Measurements from ENCODE around the gene SLC9A8.
"Not testable (repeated sequence)": the region's sequence is repeated elsewhere in the genome, so short reads cannot be mapped to it uniquely, and the experiment has no call there.

DNA sequence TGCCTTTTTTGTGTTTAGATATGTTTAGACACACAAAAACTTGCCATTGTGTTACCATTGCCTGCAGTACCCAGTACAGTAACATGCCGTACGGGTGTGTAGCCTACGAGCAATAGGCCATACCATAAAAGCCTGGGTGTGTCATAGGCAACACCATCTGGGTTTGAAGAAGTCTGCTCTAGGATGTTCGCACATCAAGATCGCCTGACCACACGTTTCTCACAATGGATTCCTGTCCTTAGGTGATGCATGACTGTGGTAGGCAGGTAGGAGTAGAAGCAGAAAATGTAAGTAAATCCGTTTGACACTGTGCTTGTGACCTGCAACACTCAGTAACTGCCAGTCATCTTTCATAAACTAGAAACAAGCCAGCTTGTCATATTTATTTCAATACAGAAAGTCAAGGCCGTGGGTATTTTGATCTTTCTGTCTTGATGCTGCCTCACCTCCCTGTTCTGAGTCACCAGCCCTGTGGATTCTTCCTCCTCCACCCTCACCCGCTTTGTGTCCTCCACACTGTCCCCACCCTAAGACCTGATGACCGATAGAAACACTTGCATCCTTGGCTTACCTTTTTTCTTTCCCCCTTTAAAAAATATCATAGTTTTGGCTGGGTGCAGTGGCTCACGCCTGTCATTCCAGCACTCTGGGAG lies 7.3 kb upstream of the SLC9A8 start:
- not testable (repeated sequence) for TF ChIP-seq TAF1 (IDR thresholded peaks at IDR 0.05; ENCODE audit: low read depth); POLR2AphosphoS5 (IDR thresholded peaks at IDR 0.05)
- TF ChIP-seq, protein P1, sequence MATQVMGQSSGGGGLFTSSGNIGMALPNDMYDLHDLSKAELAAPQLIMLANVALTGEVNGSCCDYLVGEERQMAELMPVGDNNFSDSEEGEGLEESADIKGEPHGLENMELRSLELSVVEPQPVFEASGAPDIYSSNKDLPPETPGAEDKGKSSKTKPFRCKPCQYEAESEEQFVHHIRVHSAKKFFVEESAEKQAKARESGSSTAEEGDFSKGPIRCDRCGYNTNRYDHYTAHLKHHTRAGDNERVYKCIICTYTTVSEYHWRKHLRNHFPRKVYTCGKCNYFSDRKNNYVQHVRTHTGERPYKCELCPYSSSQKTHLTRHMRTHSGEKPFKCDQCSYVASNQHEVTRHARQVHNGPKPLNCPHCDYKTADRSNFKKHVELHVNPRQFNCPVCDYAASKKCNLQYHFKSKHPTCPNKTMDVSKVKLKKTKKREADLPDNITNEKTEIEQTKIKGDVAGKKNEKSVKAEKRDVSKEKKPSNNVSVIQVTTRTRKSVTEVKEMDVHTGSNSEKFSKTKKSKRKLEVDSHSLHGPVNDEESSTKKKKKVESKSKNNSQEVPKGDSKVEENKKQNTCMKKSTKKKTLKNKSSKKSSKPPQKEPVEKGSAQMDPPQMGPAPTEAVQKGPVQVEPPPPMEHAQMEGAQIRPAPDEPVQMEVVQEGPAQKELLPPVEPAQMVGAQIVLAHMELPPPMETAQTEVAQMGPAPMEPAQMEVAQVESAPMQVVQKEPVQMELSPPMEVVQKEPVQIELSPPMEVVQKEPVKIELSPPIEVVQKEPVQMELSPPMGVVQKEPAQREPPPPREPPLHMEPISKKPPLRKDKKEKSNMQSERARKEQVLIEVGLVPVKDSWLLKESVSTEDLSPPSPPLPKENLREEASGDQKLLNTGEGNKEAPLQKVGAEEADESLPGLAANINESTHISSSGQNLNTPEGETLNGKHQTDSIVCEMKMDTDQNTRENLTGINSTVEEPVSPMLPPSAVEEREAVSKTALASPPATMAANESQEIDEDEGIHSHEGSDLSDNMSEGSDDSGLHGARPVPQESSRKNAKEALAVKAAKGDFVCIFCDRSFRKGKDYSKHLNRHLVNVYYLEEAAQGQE (IDR thresholded peaks at IDR 0.05; ENCODE audit: borderline replicate concordance) = not testable (repeated sequence)
- TF ChIP-seq, protein P2, sequence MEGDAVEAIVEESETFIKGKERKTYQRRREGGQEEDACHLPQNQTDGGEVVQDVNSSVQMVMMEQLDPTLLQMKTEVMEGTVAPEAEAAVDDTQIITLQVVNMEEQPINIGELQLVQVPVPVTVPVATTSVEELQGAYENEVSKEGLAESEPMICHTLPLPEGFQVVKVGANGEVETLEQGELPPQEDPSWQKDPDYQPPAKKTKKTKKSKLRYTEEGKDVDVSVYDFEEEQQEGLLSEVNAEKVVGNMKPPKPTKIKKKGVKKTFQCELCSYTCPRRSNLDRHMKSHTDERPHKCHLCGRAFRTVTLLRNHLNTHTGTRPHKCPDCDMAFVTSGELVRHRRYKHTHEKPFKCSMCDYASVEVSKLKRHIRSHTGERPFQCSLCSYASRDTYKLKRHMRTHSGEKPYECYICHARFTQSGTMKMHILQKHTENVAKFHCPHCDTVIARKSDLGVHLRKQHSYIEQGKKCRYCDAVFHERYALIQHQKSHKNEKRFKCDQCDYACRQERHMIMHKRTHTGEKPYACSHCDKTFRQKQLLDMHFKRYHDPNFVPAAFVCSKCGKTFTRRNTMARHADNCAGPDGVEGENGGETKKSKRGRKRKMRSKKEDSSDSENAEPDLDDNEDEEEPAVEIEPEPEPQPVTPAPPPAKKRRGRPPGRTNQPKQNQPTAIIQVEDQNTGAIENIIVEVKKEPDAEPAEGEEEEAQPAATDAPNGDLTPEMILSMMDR (IDR thresholded peaks at IDR 0.05; ENCODE audit: poor library complexity, severe bottlenecking) = not testable (repeated sequence)

All from neural cell (in vitro differentiated cells).